Measurements from ENCODE around the gene GPN3.
"Not testable (repeated sequence)": the region's sequence is repeated elsewhere in the genome, so short reads cannot be mapped to it uniquely, and the experiment has no call there.

- not testable (repeated sequence) for TF ChIP-seq POLR2A, CTCF, POLR2AphosphoS5 (IDR thresholded peaks at IDR 0.05)
Measured at GRCh38 chr12:110405126-110405662, 62.9 kb downstream of the GPN3 start.

Data from prostate gland (tissue), 2 donors.